Measurements from ENCODE around the gene ZNRF1. TPM values are rescaled to one million over a fixed set of nuclear protein-coding genes. Genes with fewer than 3 reads are reported as not detected.
"Not testable (repeated sequence)": the region's sequence is repeated elsewhere in the genome, so short reads cannot be mapped to it uniquely, and the experiment has no call there.

The ZNRF1 gene
- polyA plus RNA-seq, 3 donors, result 6.0 to 14.8 (median 8.3) TPM

GRCh38 chr16:75021410-75021809 is 22.6 kb downstream of the ZNRF1 start:
- H3K27ac ChIP-seq (ENCODE audit: low read depth, low read length), result no peak overlapping the region
- WGBS, 3 donors, result 72 to 94% (median 83%) methylated on average over 1 of the region's 1 CpG

GRCh38 chr16:75022567-75022966 is 23.7 kb downstream of the ZNRF1 start:
- no peak overlapping the region for H3K27ac ChIP-seq (ENCODE audit: low read depth, low read length)
- 95 to 97% (median 97%) methylated on average over 4 of the region's 4 CpGs for WGBS, 3 donors

GRCh38 chr16:75023009-75023408 is 24.2 kb downstream of the ZNRF1 start:
- 95 to 98% (median 95%) methylated on average over 2 of the region's 2 CpGs for WGBS, 3 donors
- H3K27ac ChIP-seq (ENCODE audit: low read depth, low read length), result no peak overlapping the region

GRCh38 chr16:75024182-75024581 is 25.4 kb downstream of the ZNRF1 start:
- H3K27ac ChIP-seq (ENCODE audit: low read depth, low read length), result no peak overlapping the region
- 59 to 66% (median 60%) methylated on average over 3 of the region's 3 CpGs for WGBS, 3 donors

GRCh38 chr16:75024594-75024993 is 25.8 kb downstream of the ZNRF1 start:
- 47 to 83% (median 51%) methylated on average over 4 of the region's 4 CpGs for WGBS, 3 donors
- H3K27ac ChIP-seq (ENCODE audit: low read depth, low read length), result no peak overlapping the region

GRCh38 chr16:75025761-75026160 is 26.9 kb downstream of the ZNRF1 start:
- WGBS, 3 donors, result 22 to 64% (median 22%) methylated on average over 3 of the region's 3 CpGs

GRCh38 chr16:75026239-75026891 is 27.5 kb downstream of the ZNRF1 start:
- not testable (repeated sequence) for H3K27ac ChIP-seq (ENCODE audit: low read depth, low read length)
- 55 to 74% (median 61%) methylated on average over 10 of the region's 10 CpGs for WGBS, 3 donors

More at GRCh38 chr16:75025761-75026160, 26.9 kb downstream of the ZNRF1 start:
- peak overlapping the region; percentile 68 for H3K27ac ChIP-seq (ENCODE audit: low read depth, low read length)

- WGBS, 3 donors, result 84 to 93% (median 89%) methylated on average over 2 of the region's 2 CpGs
- no peak overlapping the region for H3K27ac ChIP-seq (ENCODE audit: low read depth, low read length)
Measured at GRCh38 chr16:75026892-75027391, 28.1 kb downstream of the ZNRF1 start.

- no peak overlapping the region for H3K27ac ChIP-seq (ENCODE audit: low read depth, low read length)
- WGBS, 3 donors, result 86 to 94% (median 91%) methylated on average over 6 of the region's 6 CpGs
Measured at GRCh38 chr16:75027520-75028300, 28.9 kb downstream of the ZNRF1 start.

- H3K27ac ChIP-seq (ENCODE audit: low read depth, low read length), result no peak overlapping the region
- WGBS, 3 donors, result 71 to 73% (median 73%) methylated on average over 4 of the region's 4 CpGs
Measured at GRCh38 chr16:75028544-75029135, 29.8 kb downstream of the ZNRF1 start.

- no peak overlapping the region for H3K27ac ChIP-seq (ENCODE audit: low read depth, low read length)
Measured at GRCh38 chr16:75029854-75030253, 31.0 kb downstream of the ZNRF1 start.

GRCh38 chr16:75032655-75033054 is 33.8 kb downstream of the ZNRF1 start:
- no peak overlapping the region for H3K27ac ChIP-seq (ENCODE audit: low read depth, low read length)

- 82 to 92% (median 85%) methylated on average over 9 of the region's 9 CpGs for WGBS, 3 donors
- H3K27ac ChIP-seq (ENCODE audit: low read depth, low read length), result no peak overlapping the region
Measured at GRCh38 chr16:75035410-75035968, 36.7 kb downstream of the ZNRF1 start.

- WGBS, 3 donors, result 53 to 75% (median 56%) methylated on average over 3 of the region's 3 CpGs
- no peak overlapping the region for H3K27ac ChIP-seq (ENCODE audit: low read depth, low read length)
Measured at GRCh38 chr16:75038036-75038858, 39.4 kb downstream of the ZNRF1 start.

- no peak overlapping the region for H3K27ac ChIP-seq (ENCODE audit: low read depth, low read length)
- WGBS, 3 donors, result 63 to 64% (median 63%) methylated on average over 6 of the region's 6 CpGs
Measured at GRCh38 chr16:75039941-75040340, 41.1 kb downstream of the ZNRF1 start.

GRCh38 chr16:75042426-75043174 is 43.8 kb downstream of the ZNRF1 start:
- H3K27ac ChIP-seq (ENCODE audit: low read depth, low read length), result no peak overlapping the region
- WGBS, 3 donors, result 50 to 77% (median 55%) methylated on average over 8 of the region's 8 CpGs

- no peak overlapping the region for H3K27ac ChIP-seq (ENCODE audit: low read depth, low read length)
- WGBS, 3 donors, result 81 to 94% (median 83%) methylated on average over 2 of the region's 2 CpGs
Measured at GRCh38 chr16:75043175-75043895, 44.5 kb downstream of the ZNRF1 start.
